ENCODE measurements around the gene MYO10. TPM values are rescaled to one million over a fixed set of nuclear protein-coding genes. Genes with fewer than 3 reads are reported as not detected.
"Not testable (repeated sequence)": the region's sequence is repeated elsewhere in the genome, so short reads cannot be mapped to it uniquely, and the experiment has no call there.

MYO10 gene
- total and polyA plus RNA-seq, 9 donors, result 10.8 to 35.8 (median 16.3) TPM

DNA sequence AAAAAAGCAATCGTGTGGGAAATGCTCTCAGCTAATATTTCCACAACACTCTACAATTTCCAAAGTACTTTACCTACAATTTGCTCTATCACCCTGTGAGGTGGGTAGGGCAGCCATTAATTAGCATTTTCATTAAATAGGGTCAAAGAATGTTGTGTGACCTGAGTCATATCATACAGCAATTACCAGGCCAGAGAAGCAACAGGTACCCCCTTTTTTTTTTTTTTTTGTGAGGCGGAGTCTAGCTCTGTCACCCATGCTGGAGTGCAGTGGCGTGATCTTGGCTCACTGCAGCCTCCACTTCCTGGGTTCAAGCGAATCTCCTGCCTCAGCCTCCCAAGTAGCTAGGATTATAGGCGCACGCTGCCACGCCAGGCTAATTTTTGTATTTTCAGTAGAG lies 210.5 kb downstream of the MYO10 start:
- no peak for TF ChIP-seq EP300 (IDR thresholded peaks at IDR 0.05)
- no peak for TF ChIP-seq POLR2A (IDR thresholded peaks at IDR 0.05)
- TF ChIP-seq, protein P1, sequence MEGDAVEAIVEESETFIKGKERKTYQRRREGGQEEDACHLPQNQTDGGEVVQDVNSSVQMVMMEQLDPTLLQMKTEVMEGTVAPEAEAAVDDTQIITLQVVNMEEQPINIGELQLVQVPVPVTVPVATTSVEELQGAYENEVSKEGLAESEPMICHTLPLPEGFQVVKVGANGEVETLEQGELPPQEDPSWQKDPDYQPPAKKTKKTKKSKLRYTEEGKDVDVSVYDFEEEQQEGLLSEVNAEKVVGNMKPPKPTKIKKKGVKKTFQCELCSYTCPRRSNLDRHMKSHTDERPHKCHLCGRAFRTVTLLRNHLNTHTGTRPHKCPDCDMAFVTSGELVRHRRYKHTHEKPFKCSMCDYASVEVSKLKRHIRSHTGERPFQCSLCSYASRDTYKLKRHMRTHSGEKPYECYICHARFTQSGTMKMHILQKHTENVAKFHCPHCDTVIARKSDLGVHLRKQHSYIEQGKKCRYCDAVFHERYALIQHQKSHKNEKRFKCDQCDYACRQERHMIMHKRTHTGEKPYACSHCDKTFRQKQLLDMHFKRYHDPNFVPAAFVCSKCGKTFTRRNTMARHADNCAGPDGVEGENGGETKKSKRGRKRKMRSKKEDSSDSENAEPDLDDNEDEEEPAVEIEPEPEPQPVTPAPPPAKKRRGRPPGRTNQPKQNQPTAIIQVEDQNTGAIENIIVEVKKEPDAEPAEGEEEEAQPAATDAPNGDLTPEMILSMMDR (IDR thresholded peaks at IDR 0.05), result no peak
- DNase-seq, result no peak
- H3K4me1 ChIP-seq (ENCODE audit: insufficient read depth), result peaks cover 3% of the 10 kb centered on the region
- H3K27me3 ChIP-seq, result no peaks in the 10 kb centered on the region
- H3K27ac ChIP-seq, result no peak overlapping the region
- H3K4me3 ChIP-seq, result no peak overlapping the region
- no peaks in the 10 kb centered on the region for H3K36me3 ChIP-seq
- intact Hi-C loops (cut with DNase I), result no loop called here
- WGBS, 3 donors, result 96 to 98% (median 96%) methylated on average over 7 of the region's 7 CpGs
- peaks cover 0 to 3% of the 10 kb centered on the region in 2 donors for H3K9me3 ChIP-seq

DNA sequence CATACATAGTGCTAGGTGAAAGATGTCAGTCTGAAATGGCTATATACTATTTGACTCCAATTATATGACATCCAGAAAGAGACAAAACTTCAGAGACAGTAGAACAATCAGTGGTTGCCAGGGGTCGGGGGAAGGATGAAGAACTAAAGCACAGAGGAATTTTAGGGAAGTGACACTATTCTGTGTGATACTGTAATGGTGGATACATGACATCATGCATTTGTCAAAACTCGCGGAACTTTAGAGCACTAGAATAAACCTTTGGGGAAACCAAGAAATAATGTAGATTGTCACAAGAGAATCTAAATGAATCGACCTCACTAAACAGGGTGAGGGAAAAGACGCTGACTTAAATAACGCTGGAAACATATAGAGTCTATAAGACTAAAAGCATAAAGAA lies 212.3 kb downstream of the MYO10 start:
- Histone ChIP-seq H3K27ac (no peak overlapping the region), H3K9me3 (peaks cover 0 to 3% of the 10 kb centered on the region in 2 donors), H3K36me3 (no peaks in the 10 kb centered on the region), H3K27me3 (no peaks in the 10 kb centered on the region), H3K4me1 (ENCODE audit: insufficient read depth) (peaks cover 3% of the 10 kb centered on the region), H3K4me3 (no peak overlapping the region)
- DNase-seq, result no peak
- intact Hi-C loops (cut with DNase I), result no loop called here
- TF ChIP-seq POLR2A (IDR thresholded peaks at IDR 0.05), result no peak
- TF ChIP-seq, protein P1 (IDR thresholded peaks at IDR 0.05), result no peak
- TF ChIP-seq EP300 (IDR thresholded peaks at IDR 0.05), result no peak
- 78 to 82% (median 80%) methylated on average over 6 of the region's 6 CpGs for WGBS, 3 donors

DNA sequence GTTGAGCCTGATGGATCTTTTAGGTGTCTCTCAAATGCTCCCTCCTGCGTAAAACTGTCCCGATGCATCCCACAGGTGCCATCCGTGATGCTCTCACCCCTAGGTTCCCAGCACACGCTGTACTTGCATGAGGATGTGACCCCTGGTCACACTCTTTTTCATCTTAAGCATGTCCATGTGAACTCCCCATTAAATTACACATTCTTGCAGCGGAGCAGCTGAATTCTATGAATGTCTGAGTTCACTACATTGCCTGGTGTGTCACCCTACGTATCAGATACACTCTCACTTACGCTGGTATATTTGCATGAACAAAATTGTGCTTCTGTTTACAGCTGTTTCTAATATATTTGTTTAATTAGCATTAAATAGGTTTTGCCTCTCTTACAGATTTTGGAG lies 214.0 kb downstream of the MYO10 start:
- TF ChIP-seq EP300 (IDR thresholded peaks at IDR 0.05), result no peak
- TF ChIP-seq POLR2A (IDR thresholded peaks at IDR 0.05), result no peak
- TF ChIP-seq, protein P1 (IDR thresholded peaks at IDR 0.05), result no peak
- Histone ChIP-seq H3K27me3 (no peaks in the 10 kb centered on the region), H3K4me3 (no peak overlapping the region), H3K4me1 (ENCODE audit: insufficient read depth) (no peaks in the 10 kb centered on the region), H3K9me3 (peaks cover 0 to 3% of the 10 kb centered on the region in 2 donors), H3K36me3 (no peaks in the 10 kb centered on the region), H3K27ac (no peak overlapping the region)
- 87 to 92% (median 91%) methylated on average over 7 of the region's 7 CpGs for WGBS, 3 donors
- no peak for DNase-seq
- intact Hi-C loops (cut with DNase I), result no loop called here

DNA sequence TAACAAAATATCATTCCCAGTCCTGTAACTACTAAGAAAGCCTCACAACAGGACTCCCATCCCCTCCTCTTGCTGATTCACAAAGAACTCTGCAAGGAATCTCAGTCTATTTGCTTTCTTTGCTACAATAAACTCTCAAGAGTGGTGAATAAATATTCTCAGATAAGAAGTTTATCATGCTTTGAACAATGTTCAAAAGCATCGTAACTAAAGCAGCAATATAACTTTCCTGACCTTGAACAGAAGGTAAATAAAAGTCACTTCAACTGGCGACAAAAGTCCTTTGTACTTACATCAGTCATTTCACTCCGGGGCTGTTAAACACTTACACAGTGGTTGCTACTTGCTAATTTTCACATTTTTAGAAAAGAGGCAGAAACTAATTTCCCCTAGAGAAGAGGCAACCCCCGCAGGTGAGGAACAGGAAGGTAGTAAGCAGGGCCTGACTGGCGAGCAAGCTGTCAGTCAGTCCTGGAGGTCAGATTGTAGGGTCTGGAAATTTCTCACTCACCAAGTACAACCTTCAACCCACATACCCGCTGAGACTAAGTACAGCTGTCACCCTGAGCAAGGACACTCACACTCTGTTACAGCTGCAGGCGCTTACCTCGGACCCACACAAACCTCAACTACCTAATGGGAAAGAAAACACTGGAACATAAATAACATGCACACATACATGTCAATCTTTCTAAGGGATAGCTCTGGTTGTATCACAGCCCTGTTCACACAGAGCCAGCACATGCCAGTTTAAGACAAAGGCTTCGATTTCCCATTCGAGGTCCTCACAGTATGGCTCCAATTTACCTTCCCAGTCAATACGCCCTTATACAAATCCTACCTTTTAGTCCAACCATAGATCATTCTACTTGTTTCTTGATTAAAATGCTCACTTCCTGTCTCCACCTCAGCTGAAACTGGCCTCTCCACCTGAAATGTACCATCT lies 214.7 kb downstream of the MYO10 start:
- H3K9me3 ChIP-seq, result peaks cover 0 to 3% of the 10 kb centered on the region in 2 donors
- 65 to 73% (median 67%) methylated on average over 11 of the region's 11 CpGs for WGBS, 3 donors
- H3K27ac ChIP-seq, result no peak overlapping the region
- DNase-seq, result no peak
- TF ChIP-seq, protein P1 (IDR thresholded peaks at IDR 0.05), result no peak
- TF ChIP-seq EP300 (IDR thresholded peaks at IDR 0.05) (no peak), POLR2A (IDR thresholded peaks at IDR 0.05) (no peak)
- no peaks in the 10 kb centered on the region for H3K4me1 ChIP-seq (ENCODE audit: insufficient read depth)
- intact Hi-C loops (cut with DNase I), result no loop called here
- no peak overlapping the region for H3K4me3 ChIP-seq
- H3K36me3 ChIP-seq, result no peaks in the 10 kb centered on the region
- H3K27me3 ChIP-seq, result no peaks in the 10 kb centered on the region

DNA sequence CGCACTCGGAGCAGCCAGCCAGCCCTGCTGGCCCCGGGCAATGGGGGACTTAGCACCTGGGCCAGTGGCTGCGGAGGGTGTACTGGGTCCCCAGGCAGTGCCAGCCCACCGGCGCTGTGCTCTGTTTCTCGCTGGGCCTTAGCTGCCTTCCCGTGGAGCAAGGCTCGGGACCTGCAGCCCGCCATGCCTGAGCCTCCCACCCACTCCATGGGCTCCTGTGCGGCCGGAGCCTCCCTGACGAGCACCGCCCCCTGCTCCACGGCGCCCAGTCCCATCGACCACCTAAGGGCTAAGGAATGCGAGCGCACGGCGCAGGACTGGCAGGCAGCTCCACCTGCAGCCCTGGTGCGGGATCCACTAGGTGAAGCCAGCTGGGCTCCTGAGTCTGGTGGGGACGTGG lies 218.1 kb downstream of the MYO10 start:
- intact Hi-C loops (cut with DNase I); H3K36me3 ChIP-seq; DNase-seq; H3K27ac ChIP-seq; H3K9me3 ChIP-seq; H3K4me3 ChIP-seq; H3K4me1 ChIP-seq (ENCODE audit: insufficient read depth); H3K27me3 ChIP-seq: not testable (repeated sequence)
- 94 to 95% (median 94%) methylated on average over 13 to 23 of the region's 23 CpGs for WGBS, 3 donors
